Stimulated activated CD4-positive, alpha-beta T cell treated with anti-CD3 and anti-CD28 coated beads, TNF-alpha, amount 100 ng/mL, for 4 hours (primary cell): ENCODE measurements around the gene VIPR2.
"Not testable (repeated sequence)": the region's sequence is repeated elsewhere in the genome, so short reads cannot be mapped to it uniquely, and the experiment has no call there.

Source experiments
- DNase-seq, 3 experiments: peaks; one replicate each; pipeline ENCODE4 v3.0.0-alpha.2; 2020; ENCODE audit warnings: low read depth in 3 of 3

The VIPR2 gene

GRCh38 chr7:159144758-159145489 lies at the start of gene VIPR2:
Gene VIPR2, minus strand, starts transcription at chr7:159144867. Its CDS starts 96 bp downstream, at chr7:159144771.
- DNase-seq: no peak

- no peak for DNase-seq
Observed at GRCh38 chr7:159193543-159194090, 49.0 kb upstream of the VIPR2 start.

- DNase-seq: no peak
Observed at GRCh38 chr7:159192725-159193453, 48.2 kb upstream of the VIPR2 start.

- DNase-seq: no peak
Observed at GRCh38 chr7:159192013-159192412, 47.3 kb upstream of the VIPR2 start.

GRCh38 chr7:159191236-159191635 lies 46.6 kb upstream of the VIPR2 start:
- DNase-seq: no peak

GRCh38 chr7:159188011-159188410 lies 43.3 kb upstream of the VIPR2 start:
- DNase-seq: no peak

- DNase-seq: no peak
Observed at GRCh38 chr7:159179241-159179640, 34.6 kb upstream of the VIPR2 start.

GRCh38 chr7:159177284-159177953 lies 32.8 kb upstream of the VIPR2 start:
- DNase-seq: no peak

GRCh38 chr7:159175792-159176191 lies 31.1 kb upstream of the VIPR2 start:
- no peak for DNase-seq

GRCh38 chr7:159175100-159175499 lies 30.4 kb upstream of the VIPR2 start:
- DNase-seq: not testable (repeated sequence)

GRCh38 chr7:159172400-159172799 lies 27.7 kb upstream of the VIPR2 start:
- DNase-seq: no peak

GRCh38 chr7:159169391-159169790 lies 24.7 kb upstream of the VIPR2 start:
- DNase-seq: no peak

- no peak for DNase-seq
Observed at GRCh38 chr7:159167139-159167538, 22.5 kb upstream of the VIPR2 start.

GRCh38 chr7:159166530-159166929 lies 21.9 kb upstream of the VIPR2 start:
- DNase-seq: no peak

- DNase-seq: no peak
Observed at GRCh38 chr7:159165352-159165751, 20.7 kb upstream of the VIPR2 start.

- not testable (repeated sequence) for DNase-seq
Observed at GRCh38 chr7:159163703-159164301, 19.1 kb upstream of the VIPR2 start.

- not testable (repeated sequence) for DNase-seq
Observed at GRCh38 chr7:159162050-159162626, 17.5 kb upstream of the VIPR2 start.

- DNase-seq: no peak
Observed at GRCh38 chr7:159160450-159160849, 15.8 kb upstream of the VIPR2 start.

GRCh38 chr7:159159731-159160130 lies 15.1 kb upstream of the VIPR2 start:
- DNase-seq: no peak

GRCh38 chr7:159158888-159159405 lies 14.3 kb upstream of the VIPR2 start:
- DNase-seq: no peak

GRCh38 chr7:159158125-159158887 lies 13.6 kb upstream of the VIPR2 start:
- DNase-seq: no peak
